ENCODE measurements around the gene TUBA8.
"Not testable (repeated sequence)": the region's sequence is repeated elsewhere in the genome, so short reads cannot be mapped to it uniquely, and the experiment has no call there.

The TUBA8 gene

DNA sequence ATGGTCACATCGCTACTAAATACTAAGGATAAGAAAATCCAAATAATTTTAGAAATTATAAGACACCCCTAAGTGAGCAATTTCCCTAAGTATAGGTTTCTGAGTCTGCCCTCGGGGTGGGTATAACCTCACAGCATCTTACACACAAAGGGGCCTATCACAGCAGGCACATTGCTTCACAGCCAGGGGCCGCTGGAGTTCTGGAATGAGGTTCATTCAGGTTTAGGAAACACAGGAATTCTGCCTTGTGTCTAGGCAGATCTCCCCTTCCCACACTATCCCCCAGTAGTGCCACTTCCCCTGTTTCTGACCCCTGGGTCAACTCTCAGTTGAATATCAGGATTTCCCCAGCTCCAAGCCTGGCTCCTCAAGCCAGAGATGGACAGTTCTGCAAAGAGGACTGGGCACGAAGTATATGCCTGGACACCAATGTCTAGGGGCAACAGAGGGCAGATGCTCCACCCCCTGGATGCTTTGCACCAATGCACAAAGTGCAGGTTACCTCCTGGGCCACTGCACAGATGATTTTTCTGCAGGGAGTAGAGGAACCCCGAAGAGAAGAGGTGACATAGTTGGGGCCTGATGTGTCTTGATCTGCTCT lies 11.4 kb downstream of the TUBA8 start:
- Mint-ChIP-seq H3K4me1 (peaks cover 13% of the 10 kb centered on the region), H3K4me3 (no peak overlapping the region), H3K27me3 (no peaks in the 10 kb centered on the region), H3K27ac (no peak overlapping the region), H3K36me3 (peaks cover 17% of the 10 kb centered on the region), H3K9me3 (no peaks in the 10 kb centered on the region)
- ATAC-seq = no peak

- ATAC-seq, H3K4me3 Mint-ChIP-seq, H3K9me3 Mint-ChIP-seq, H3K27me3 Mint-ChIP-seq, H3K27ac Mint-ChIP-seq: not testable (repeated sequence)
- Mint-ChIP-seq H3K36me3 (peaks cover 18% of the 10 kb centered on the region), H3K4me1 (peaks cover 13% of the 10 kb centered on the region)
Observed at GRCh38 chr22:18123476-18124025, 12.9 kb downstream of the TUBA8 start.

- Mint-ChIP-seq H3K27me3 (no peaks in the 10 kb centered on the region), H3K27ac (no peak overlapping the region)
Observed at GRCh38 chr22:18126606-18127005, 16.0 kb downstream of the TUBA8 start.

DNA sequence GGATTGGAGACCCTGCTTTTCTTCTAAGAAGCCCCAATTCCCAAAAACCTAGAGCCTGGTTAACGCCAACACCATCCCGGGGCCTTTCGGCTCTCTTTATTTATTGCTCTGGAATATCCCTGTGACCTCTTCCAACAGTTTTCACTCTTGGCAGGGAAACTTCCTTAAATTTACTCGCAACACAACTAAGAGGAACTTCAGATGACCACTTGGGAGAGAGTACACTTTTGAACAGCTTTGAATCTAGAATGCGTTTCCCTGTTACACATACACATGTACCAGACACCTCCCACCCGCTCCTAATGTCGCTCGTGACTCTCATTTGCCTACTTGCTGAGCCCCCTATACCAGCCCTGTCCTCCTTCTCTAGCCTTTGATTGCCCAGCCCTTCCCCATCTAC lies 19.4 kb downstream of the TUBA8 start:
- Mint-ChIP-seq H3K9me3 (no peaks in the 10 kb centered on the region), H3K4me3 (no peak overlapping the region), H3K4me1 (no peaks in the 10 kb centered on the region), H3K27ac (no peak overlapping the region), H3K36me3 (peaks cover 17% of the 10 kb centered on the region), H3K27me3 (no peaks in the 10 kb centered on the region)
- ATAC-seq = no peak

More at GRCh38 chr22:18126606-18127005, 16.0 kb downstream of the TUBA8 start:
- Mint-ChIP-seq H3K9me3 (no peaks in the 10 kb centered on the region), H3K4me1 (no peaks in the 10 kb centered on the region), H3K36me3 (peaks cover 25% of the 10 kb centered on the region), H3K4me3 (no peak overlapping the region)
- ATAC-seq = no peak

DNA sequence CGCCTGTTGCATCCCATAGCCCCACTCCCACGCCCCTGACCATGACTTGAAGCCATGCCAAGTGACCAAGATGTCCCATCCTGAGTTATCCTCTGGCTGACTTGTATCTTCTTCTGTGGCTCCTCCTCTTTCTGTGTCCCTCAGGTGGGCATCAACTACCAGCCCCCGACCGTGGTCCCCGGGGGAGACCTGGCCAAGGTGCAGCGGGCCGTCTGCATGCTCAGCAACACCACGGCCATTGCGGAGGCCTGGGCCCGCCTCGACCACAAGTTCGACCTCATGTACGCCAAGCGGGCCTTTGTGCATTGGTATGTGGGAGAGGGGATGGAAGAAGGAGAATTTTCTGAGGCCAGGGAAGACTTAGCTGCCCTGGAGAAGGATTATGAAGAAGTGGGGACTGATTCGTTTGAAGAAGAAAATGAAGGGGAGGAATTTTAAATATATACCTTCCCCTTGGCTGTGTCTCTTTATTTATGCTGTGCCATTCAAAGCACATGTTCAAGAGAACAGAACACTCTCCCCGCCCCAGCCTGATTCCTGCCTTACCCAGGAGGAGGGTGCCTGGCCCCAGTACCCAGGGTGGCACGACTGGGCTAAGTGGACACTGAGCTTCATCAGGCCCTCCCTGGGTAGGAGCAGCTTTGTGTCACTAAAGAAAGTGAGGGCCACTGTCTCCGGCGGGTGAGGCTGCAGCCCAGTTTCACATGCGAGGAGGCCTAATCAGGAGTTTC lies 20.3 kb downstream of the TUBA8 start:
- peaks cover 17% of the 10 kb centered on the region for H3K36me3 Mint-ChIP-seq
- no peaks in the 10 kb centered on the region for H3K4me1 Mint-ChIP-seq
- no peaks in the 10 kb centered on the region for H3K27me3 Mint-ChIP-seq
- no peaks in the 10 kb centered on the region for H3K9me3 Mint-ChIP-seq
- H3K4me3 Mint-ChIP-seq = no peak overlapping the region
- ATAC-seq = no peak
- H3K27ac Mint-ChIP-seq = no peak overlapping the region

DNA sequence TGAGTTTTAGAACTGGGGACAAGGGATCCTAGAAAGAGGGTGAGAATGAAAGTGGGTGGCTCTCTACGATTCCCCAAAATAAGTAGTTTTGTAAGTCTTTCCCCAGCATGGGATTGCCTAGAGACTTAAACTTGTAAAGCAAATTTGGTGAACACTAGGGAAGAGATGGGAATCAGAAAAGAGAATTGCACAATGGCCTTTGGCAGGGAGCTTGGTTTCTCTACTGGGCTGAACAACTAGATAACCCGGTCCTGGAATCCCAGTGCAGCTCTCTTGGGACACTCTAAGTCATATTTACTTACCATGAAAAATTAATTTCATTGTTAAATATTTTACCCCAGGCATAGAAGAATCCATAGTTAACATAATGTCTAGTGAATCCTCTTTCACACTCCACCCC lies 22.8 kb downstream of the TUBA8 start:
- Mint-ChIP-seq H3K4me1 (no peaks in the 10 kb centered on the region), H3K27me3 (no peaks in the 10 kb centered on the region), H3K9me3 (no peaks in the 10 kb centered on the region), H3K27ac (no peak overlapping the region), H3K4me3 (no peak overlapping the region), H3K36me3 (peaks cover 13% of the 10 kb centered on the region)
- no peak for ATAC-seq

- Mint-ChIP-seq H3K9me3 (no peaks in the 10 kb centered on the region), H3K36me3 (peaks cover 6% of the 10 kb centered on the region), H3K4me1 (no peaks in the 10 kb centered on the region), H3K27me3 (no peaks in the 10 kb centered on the region), H3K27ac (no peak overlapping the region), H3K4me3 (no peak overlapping the region)
- no peak for ATAC-seq
Observed at GRCh38 chr22:18136563-18137320, 26.1 kb downstream of the TUBA8 start.

GRCh38 chr22:18141004-18141403 lies 30.4 kb downstream of the TUBA8 start:
- ATAC-seq, H3K27ac Mint-ChIP-seq, H3K4me1 Mint-ChIP-seq, H3K27me3 Mint-ChIP-seq, H3K4me3 Mint-ChIP-seq, H3K9me3 Mint-ChIP-seq, H3K36me3 Mint-ChIP-seq: not testable (repeated sequence)

DNA sequence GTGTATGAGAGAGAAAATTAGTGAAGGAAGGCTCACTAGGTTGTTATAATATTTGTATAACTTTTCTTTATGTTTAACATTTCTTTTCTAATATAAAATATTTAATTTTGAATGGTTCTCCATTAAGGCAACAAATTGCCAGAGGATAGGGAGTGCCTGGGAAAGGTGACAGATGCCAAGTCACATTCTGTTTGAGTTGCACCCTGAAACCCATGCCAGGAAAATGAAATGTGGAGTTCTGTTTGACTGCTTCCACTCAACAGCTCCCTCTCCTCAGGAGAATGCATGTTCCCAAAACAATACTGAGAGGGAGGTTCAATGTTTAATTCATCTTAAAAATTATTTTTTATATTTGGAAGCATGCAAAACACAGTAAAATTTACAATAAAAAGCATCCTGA lies 33.5 kb downstream of the TUBA8 start:
- H3K36me3 Mint-ChIP-seq = no peaks in the 10 kb centered on the region
- no peaks in the 10 kb centered on the region for H3K9me3 Mint-ChIP-seq
- H3K4me1 Mint-ChIP-seq = no peaks in the 10 kb centered on the region
- H3K4me3 Mint-ChIP-seq = no peak overlapping the region
- no peak overlapping the region for H3K27ac Mint-ChIP-seq
- no peak for ATAC-seq
- no peaks in the 10 kb centered on the region for H3K27me3 Mint-ChIP-seq

GRCh38 chr22:18145676-18146388 lies 35.2 kb downstream of the TUBA8 start:
- H3K27ac Mint-ChIP-seq = no peak overlapping the region

GRCh38 chr22:18146389-18146753 lies 35.8 kb downstream of the TUBA8 start:
- H3K9me3 Mint-ChIP-seq = no peaks in the 10 kb centered on the region
- H3K27ac Mint-ChIP-seq = no peak overlapping the region
- no peak for ATAC-seq
- no peak overlapping the region for H3K4me3 Mint-ChIP-seq
- H3K4me1 Mint-ChIP-seq = peaks cover 9% of the 10 kb centered on the region
- no peaks in the 10 kb centered on the region for H3K27me3 Mint-ChIP-seq
- no peaks in the 10 kb centered on the region for H3K36me3 Mint-ChIP-seq

More at GRCh38 chr22:18145676-18146388, 35.2 kb downstream of the TUBA8 start:
- Mint-ChIP-seq H3K4me3 (no peak overlapping the region), H3K4me1 (peaks cover 9% of the 10 kb centered on the region), H3K36me3 (no peaks in the 10 kb centered on the region), H3K27me3 (no peaks in the 10 kb centered on the region), H3K9me3 (no peaks in the 10 kb centered on the region)
- no peak for ATAC-seq

DNA sequence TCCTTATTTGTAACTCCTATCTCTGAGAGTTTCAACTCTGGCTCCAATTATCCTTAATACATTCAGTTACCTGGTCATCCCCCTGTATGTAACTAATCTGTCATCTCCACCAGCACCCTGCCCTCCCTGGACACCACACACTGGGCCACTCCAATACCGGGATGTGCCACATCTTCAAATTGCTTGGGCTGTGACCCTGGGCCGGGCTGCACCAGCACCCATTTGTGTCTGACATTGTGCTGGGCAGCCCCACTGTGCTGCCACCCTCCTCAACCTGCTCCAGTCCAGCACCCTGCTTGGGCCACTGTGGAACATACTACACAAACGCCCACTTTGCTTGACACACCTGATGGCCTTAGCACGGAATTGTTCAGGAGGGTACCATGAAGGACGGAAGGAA lies 37.2 kb downstream of the TUBA8 start:
- no peaks in the 10 kb centered on the region for H3K9me3 Mint-ChIP-seq
- no peaks in the 10 kb centered on the region for H3K36me3 Mint-ChIP-seq
- H3K4me3 Mint-ChIP-seq = no peak overlapping the region
- H3K4me1 Mint-ChIP-seq = peaks cover 14% of the 10 kb centered on the region
- ATAC-seq = no peak
- no peak overlapping the region for H3K27ac Mint-ChIP-seq
- H3K27me3 Mint-ChIP-seq = no peaks in the 10 kb centered on the region

- no peak overlapping the region for H3K4me3 Mint-ChIP-seq
Observed at GRCh38 chr22:18148293-18148965, 37.8 kb downstream of the TUBA8 start.

DNA sequence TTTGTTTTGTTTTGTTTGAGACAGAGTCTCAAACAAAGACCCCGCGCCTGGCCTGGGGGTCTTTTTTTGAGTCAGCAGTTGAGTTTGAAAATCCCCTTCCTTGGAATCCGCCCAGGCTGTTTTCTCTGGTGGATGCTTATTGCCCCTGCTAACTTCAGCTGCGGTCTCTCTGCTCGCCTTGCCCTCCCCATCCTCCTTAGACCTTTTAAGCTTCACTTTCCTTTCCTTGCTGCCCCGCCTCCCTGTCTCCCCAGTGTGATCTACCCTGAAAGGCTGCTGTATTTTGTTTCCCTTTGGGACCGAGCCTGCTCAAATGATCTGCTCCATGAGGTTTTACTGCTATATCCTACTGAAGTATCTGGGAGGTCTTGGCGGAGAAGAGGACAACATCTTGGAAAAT lies 41.9 kb downstream of the TUBA8 start:
- H3K4me1 Mint-ChIP-seq = peaks cover 15% of the 10 kb centered on the region
- no peaks in the 10 kb centered on the region for H3K27me3 Mint-ChIP-seq
- H3K36me3 Mint-ChIP-seq = no peaks in the 10 kb centered on the region
- no peak for ATAC-seq
- no peak overlapping the region for H3K4me3 Mint-ChIP-seq
- H3K9me3 Mint-ChIP-seq = no peaks in the 10 kb centered on the region
- H3K27ac Mint-ChIP-seq = no peak overlapping the region

More at GRCh38 chr22:18148293-18148965, 37.8 kb downstream of the TUBA8 start:
- Mint-ChIP-seq H3K27ac (no peak overlapping the region), H3K27me3 (no peaks in the 10 kb centered on the region), H3K9me3 (no peaks in the 10 kb centered on the region), H3K4me1 (peaks cover 15% of the 10 kb centered on the region), H3K36me3 (no peaks in the 10 kb centered on the region)
- no peak for ATAC-seq
